ENCODE measurements around the gene CALML4.

Gene CALML4

DNA sequence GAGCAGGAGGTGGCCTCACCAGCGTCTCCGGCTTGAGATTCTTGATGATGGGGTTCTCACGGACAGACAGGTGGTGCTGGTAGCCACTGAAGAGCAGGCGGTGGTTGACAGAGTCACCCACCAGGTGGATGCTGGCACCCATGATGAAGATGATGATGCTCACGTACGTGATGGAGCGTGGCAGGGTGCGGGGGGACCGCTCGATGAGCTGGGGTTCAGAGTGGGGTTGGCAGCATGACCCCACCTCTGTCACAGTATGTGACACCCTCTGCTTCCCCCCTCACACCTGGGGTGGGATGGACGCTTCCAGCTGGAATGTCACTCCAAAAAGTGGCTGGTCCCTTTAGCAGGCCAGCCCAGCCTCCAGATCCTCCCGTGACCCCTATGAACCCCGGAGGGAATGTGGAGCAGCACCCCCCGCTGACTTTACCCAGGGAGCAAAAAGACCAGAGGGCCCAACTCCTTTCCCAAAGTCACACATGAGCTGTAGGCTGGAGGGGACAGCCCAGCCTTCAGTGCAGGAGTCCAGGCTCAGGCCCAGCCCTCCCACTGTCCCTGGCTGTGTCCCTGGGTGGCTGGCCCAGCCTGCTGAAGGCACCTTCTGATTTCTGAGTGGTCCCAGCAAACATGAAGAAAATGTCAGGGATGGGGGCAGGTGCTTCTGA lies 6.7 kb upstream of the CALML4 start:
- TF ChIP-seq MYC (IDR thresholded peaks at IDR 0.05; ENCODE audit: low read depth, low read length) (no peak), POLR2A (IDR thresholded peaks at IDR 0.05; ENCODE audit: extremely low read depth, insufficient read length) (no peak)
- TF ChIP-seq, protein P1, sequence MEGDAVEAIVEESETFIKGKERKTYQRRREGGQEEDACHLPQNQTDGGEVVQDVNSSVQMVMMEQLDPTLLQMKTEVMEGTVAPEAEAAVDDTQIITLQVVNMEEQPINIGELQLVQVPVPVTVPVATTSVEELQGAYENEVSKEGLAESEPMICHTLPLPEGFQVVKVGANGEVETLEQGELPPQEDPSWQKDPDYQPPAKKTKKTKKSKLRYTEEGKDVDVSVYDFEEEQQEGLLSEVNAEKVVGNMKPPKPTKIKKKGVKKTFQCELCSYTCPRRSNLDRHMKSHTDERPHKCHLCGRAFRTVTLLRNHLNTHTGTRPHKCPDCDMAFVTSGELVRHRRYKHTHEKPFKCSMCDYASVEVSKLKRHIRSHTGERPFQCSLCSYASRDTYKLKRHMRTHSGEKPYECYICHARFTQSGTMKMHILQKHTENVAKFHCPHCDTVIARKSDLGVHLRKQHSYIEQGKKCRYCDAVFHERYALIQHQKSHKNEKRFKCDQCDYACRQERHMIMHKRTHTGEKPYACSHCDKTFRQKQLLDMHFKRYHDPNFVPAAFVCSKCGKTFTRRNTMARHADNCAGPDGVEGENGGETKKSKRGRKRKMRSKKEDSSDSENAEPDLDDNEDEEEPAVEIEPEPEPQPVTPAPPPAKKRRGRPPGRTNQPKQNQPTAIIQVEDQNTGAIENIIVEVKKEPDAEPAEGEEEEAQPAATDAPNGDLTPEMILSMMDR (IDR thresholded peaks at IDR 0.05; ENCODE audit: low read depth, low read length): no peak
- TF ChIP-seq, protein P2, sequence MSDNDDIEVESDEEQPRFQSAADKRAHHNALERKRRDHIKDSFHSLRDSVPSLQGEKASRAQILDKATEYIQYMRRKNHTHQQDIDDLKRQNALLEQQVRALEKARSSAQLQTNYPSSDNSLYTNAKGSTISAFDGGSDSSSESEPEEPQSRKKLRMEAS (IDR thresholded peaks at IDR 0.05; ENCODE audit: low read depth, low read length): no peak
- no peak overlapping the region for H3K4me3 ChIP-seq (ENCODE audit: low read depth, low read length)
- DNase-seq (ENCODE audit: low read depth): no peak

DNA sequence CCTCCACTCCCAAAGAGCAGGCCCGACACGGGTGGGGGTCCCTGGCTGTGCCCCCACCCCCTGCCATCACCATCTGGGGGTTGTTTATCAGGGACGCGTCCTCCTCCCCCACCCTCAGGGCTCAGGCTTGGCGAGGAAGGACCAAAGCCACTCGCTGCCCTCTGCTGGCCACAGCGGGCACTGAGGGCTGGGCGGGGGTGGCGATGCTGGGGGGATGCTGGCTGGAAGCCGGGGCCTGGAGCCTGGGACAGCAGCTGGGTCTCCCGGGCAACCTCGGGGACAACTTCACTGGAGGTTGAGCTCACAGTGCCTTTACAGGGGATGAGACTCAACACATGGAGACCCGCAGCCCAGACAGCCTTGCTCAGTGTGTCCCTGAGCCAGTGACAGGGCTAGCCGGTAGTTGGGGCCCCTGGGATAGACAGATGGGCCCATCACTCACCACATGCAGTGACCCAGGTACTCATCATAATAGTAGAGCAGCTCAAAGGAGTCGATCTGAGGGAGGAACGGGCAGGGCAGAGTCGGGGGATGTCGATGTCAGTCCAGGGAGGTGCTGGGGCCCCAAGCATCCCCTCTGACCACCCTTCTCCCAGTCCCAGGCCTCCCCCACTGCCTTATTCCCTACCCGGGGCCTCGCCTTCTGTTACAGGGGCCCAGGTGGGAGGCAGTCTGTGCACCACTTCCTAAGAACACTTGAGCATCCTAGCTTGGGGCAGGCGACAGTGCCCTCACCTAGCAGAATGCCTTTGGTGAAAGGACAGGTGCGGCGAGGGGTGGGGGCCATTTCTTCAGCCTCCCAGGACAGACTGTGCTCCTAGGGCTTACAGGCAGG lies 5.9 kb upstream of the CALML4 start:
- no peak overlapping the region for H3K4me3 ChIP-seq (ENCODE audit: low read depth, low read length)
- TF ChIP-seq, protein P2 (IDR thresholded peaks at IDR 0.05; ENCODE audit: low read depth, low read length): 0 out of 2 replicates have a peak, but pooled peaks have one; percentile 12
- TF ChIP-seq, protein P1 (IDR thresholded peaks at IDR 0.05; ENCODE audit: low read depth, low read length): peak; percentile 72
- TF ChIP-seq POLR2A (IDR thresholded peaks at IDR 0.05; ENCODE audit: extremely low read depth, insufficient read length) (no peak), MYC (IDR thresholded peaks at IDR 0.05; ENCODE audit: low read depth, low read length) (no peak)
- peak; percentile 63 for DNase-seq (ENCODE audit: low read depth)

DNA sequence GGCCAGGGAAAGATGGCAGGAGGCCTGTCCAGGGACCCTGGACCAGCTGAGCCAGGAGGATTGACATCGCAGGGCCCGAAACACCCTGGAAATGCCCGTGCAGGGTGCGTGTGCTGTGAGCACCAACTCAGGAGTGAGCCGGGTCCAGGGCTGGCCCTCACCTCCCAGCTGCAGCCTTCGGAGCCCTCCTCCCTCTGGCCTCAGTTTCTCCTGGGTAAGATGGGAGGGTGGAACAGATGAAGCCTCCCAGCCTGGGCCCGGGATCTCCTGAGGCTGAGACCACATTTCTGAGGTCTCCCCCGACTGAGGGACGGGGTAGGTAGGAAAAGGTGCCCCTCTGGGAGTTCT lies 5.3 kb upstream of the CALML4 start:
- H3K4me3 ChIP-seq (ENCODE audit: low read depth, low read length): no peak overlapping the region
- TF ChIP-seq POLR2A (IDR thresholded peaks at IDR 0.05; ENCODE audit: extremely low read depth, insufficient read length) (no peak), MYC (IDR thresholded peaks at IDR 0.05; ENCODE audit: low read depth, low read length) (no peak)
- TF ChIP-seq, protein P1 (IDR thresholded peaks at IDR 0.05; ENCODE audit: low read depth, low read length): no peak
- TF ChIP-seq, protein P2 (IDR thresholded peaks at IDR 0.05; ENCODE audit: low read depth, low read length): no peak
- no peak for DNase-seq (ENCODE audit: low read depth)

DNA sequence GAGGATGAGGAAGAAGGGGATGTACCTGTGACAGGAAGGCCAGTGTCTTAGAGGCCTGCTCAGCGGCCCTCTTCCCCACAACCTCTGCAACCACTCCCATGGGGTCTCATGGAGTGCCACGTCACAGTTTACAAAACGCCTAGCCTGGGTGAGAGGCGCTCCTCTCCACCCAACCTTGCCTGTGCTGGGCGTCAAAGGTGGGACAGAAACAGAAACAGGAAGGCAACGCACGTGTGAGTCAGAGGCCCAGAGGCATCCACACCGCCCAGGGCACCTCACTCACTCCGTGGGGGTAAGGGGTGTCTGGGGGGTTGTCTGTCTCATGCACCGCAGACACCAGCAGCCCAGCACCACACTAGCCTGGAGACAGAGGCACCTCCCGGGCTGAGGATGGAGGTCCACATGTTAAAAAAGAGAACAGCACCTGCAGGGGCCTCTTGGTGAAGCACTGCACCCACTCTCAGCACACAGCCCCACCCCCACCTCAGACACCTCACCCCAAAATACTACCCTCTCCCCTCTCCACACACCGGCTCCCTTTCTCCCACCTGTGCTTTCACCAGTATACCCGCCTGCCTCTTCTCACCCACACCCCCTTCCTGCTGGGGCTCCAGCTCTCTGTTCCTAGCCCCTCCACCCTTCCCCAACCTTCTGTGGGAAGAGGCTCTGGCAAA lies 4.7 kb upstream of the CALML4 start:
- H3K4me3 ChIP-seq (ENCODE audit: low read depth, low read length): no peak overlapping the region
- TF ChIP-seq, protein P1 (IDR thresholded peaks at IDR 0.05; ENCODE audit: low read depth, low read length): no peak
- TF ChIP-seq, protein P2 (IDR thresholded peaks at IDR 0.05; ENCODE audit: low read depth, low read length): no peak
- TF ChIP-seq MYC (IDR thresholded peaks at IDR 0.05; ENCODE audit: low read depth, low read length): no peak
- no peak for TF ChIP-seq POLR2A (IDR thresholded peaks at IDR 0.05; ENCODE audit: extremely low read depth, insufficient read length)
- DNase-seq (ENCODE audit: low read depth): peak; percentile 73

DNA sequence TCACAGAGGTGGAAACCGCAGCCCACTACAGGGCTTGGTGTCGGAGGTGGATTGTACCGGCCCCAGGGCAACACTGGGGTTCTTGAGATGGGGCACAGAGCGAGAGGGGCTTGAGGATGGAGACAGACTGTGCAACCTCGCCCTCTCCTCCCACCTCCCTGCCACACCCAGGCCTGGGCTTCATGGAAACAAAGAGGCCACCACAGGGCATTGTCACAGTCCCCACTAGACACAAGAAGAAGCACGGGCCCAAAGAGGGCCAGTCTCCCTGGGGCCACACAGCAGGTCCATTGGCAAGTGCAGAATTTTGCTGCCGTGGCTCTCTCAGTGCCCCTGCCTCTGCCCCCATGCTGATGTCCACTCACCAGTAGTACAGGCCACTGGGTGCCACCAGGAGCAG lies 4.1 kb upstream of the CALML4 start:
- peak overlapping the region; percentile 6 for H3K4me3 ChIP-seq (ENCODE audit: low read depth, low read length)
- DNase-seq (ENCODE audit: low read depth): no peak
- TF ChIP-seq, protein P1 (IDR thresholded peaks at IDR 0.05; ENCODE audit: low read depth, low read length): no peak
- no peak for TF ChIP-seq MYC (IDR thresholded peaks at IDR 0.05; ENCODE audit: low read depth, low read length)
- TF ChIP-seq POLR2A (IDR thresholded peaks at IDR 0.05; ENCODE audit: extremely low read depth, insufficient read length): no peak
- TF ChIP-seq, protein P2 (IDR thresholded peaks at IDR 0.05; ENCODE audit: low read depth, low read length): no peak
